SU-DHL-6 (cell line): ENCODE results near the gene GAL3ST1.

Source experiments
- CTCF ChIP-seq: fragments of 200-600 bp; sonication (generic); IDR thresholded peaks from one replicate; pipeline ENCODE4 v1.5.1; 2017; ENCODE audit warnings: antibody characterized with exemption, mild to moderate bottlenecking, low read length, moderate library complexity; ENCODE audit not compliant: insufficient read depth, poor library complexity, severe bottlenecking
- EZH2phosphoT487 ChIP-seq: fragments of 200-600 bp; sonication (generic), shearing (Covaris generic); conservative IDR thresholded peaks from 2 replicates; pipeline ENCODE4 v1.6.1; 2018; ENCODE audit warnings: mild to moderate bottlenecking, antibody characterized with exemption, low read length, moderate library complexity, mixed read lengths

- TF ChIP-seq CTCF (no peak), EZH2phosphoT487 (no peak)
Measured at GRCh38 chr22:30591191-30591587, 16.7 kb upstream of the GAL3ST1 start.
